ENCODE data around the gene TKT. TPM values are rescaled to one million over a fixed set of nuclear protein-coding genes. Genes with fewer than 3 reads are reported as not detected.
"Not testable (repeated sequence)": the region's sequence is repeated elsewhere in the genome, so short reads cannot be mapped to it uniquely, and the experiment has no call there.

The TKT gene, protein sequence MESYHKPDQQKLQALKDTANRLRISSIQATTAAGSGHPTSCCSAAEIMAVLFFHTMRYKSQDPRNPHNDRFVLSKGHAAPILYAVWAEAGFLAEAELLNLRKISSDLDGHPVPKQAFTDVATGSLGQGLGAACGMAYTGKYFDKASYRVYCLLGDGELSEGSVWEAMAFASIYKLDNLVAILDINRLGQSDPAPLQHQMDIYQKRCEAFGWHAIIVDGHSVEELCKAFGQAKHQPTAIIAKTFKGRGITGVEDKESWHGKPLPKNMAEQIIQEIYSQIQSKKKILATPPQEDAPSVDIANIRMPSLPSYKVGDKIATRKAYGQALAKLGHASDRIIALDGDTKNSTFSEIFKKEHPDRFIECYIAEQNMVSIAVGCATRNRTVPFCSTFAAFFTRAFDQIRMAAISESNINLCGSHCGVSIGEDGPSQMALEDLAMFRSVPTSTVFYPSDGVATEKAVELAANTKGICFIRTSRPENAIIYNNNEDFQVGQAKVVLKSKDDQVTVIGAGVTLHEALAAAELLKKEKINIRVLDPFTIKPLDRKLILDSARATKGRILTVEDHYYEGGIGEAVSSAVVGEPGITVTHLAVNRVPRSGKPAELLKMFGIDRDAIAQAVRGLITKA
- 88.8 TPM for polyA plus RNA-seq (ENCODE audit: insufficient read length)
- long read RNA-seq, donor 1, transcript TKT-208 (14 exons, 3,010 nt), result major isoform, 30 of 114 reads
- long read RNA-seq, donor 1, partial matches to known transcripts, result 76 of 114 reads
- long read RNA-seq, donor 1, other reads (novel, unspliced or antisense), result 0 of 114 reads
- long read RNA-seq, donor 2, transcript TKT-208 (14 exons, 3,010 nt), result major isoform, 26 of 63 reads
- long read RNA-seq, donor 2, partial matches to known transcripts, result 33 of 63 reads
- long read RNA-seq, donor 2, other reads (novel, unspliced or antisense), result 0 of 63 reads
- long read RNA-seq, donor 3, transcript TKT-208 (14 exons, 3,010 nt), result major isoform, 27 of 77 reads
- long read RNA-seq, donor 3, partial matches to known transcripts, result 44 of 77 reads
- long read RNA-seq, donor 3, other reads (novel, unspliced or antisense), result 0 of 77 reads
- long read RNA-seq, donor 4, partial matches to known transcripts, result 5 of 7 reads
- long read RNA-seq, donor 4, other reads (novel, unspliced or antisense), result 0 of 7 reads
- long read RNA-seq, donor 5, transcript TKT-208 (14 exons, 3,010 nt), result major isoform, 51 of 129 reads
- long read RNA-seq, donor 5, partial matches to known transcripts, result 70 of 129 reads
- long read RNA-seq, donor 5, other reads (novel, unspliced or antisense), result 0 of 129 reads
- long read RNA-seq, donor 6, transcript TKT-207 (8 exons, 1,972 nt), result minor isoform, 7 of 78 reads
- long read RNA-seq, donor 6, transcript TKT-208 (14 exons, 3,010 nt), result major isoform, 29 of 78 reads
- long read RNA-seq, donor 6, partial matches to known transcripts, result 32 of 78 reads
- long read RNA-seq, donor 6, other reads (novel, unspliced or antisense), result 0 of 78 reads
- long read RNA-seq, donor 7, transcript TKT-208 (14 exons, 3,010 nt), result major isoform, 38 of 91 reads
- long read RNA-seq, donor 7, partial matches to known transcripts, result 41 of 91 reads
- long read RNA-seq, donor 7, other reads (novel, unspliced or antisense), result 7 of 91 reads
- long read RNA-seq, donor 8, transcript TKT-208 (14 exons, 3,010 nt), result major isoform, 12 of 19 reads
- long read RNA-seq, donor 8, partial matches to known transcripts, result 6 of 19 reads
- long read RNA-seq, donor 8, other reads (novel, unspliced or antisense), result 0 of 19 reads

- DNase-seq, result peak; percentile 79
These were observed at the start of gene TKT for GRCh38 chr3:53255775-53256703. TSS of gene TKT (minus strand) at chr3:53256022. CDS start at chr3:53255942, 80 bp downstream.

DNA sequence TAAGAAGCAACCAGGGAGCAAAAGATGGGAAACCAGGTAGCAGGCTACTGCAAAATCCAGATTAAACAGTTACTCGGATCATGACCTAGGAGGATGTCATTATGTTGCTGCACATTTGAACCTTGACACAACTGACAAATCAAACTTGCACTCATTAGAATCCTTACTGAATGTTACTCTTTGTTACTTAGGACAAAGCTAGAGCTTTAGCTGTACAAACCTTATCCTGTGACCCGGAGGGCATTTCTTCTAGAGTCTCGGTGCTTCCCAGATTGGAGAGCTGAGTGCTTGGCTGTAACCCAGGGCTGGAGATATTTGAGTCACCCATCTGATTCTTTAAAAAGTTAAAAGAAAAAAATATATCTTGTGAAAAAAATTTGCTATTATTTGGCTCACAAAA, 48.1 kb upstream of the TKT start:
- no peak for DNase-seq

DNA sequence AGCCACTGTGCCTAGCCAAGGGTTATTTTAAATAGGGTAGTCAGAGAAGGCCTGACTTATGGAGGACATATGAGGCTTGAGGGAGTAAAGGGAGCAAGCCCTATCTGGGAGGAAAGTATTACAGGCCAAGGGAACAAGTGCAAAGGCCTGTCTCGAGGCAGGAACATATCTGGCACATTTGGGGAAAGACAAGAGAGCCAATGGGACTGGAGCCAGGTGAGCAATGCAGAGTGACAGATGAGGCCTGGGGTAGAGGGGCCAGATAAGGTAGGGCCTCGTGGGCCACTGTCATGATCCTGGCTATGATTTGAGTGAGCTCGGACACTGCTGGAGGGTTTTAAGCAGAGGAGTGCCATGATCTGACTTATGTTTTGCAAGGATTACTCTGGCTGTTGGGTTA, 47.7 kb upstream of the TKT start:
- DNase-seq, result no peak

GRCh38 chr3:53300826-53301225, 45.0 kb upstream of the TKT start:
- DNase-seq, result no peak

- DNase-seq, result peak; percentile 33
These were observed 43.8 kb upstream of the TKT start for GRCh38 chr3:53299611-53300023.

GRCh38 chr3:53295410-53295809, 39.6 kb upstream of the TKT start:
- DNase-seq, result no peak

- DNase-seq, result no peak
These were observed 38.0 kb upstream of the TKT start for GRCh38 chr3:53293867-53294266.

- DNase-seq, result no peak
These were observed 32.4 kb upstream of the TKT start for GRCh38 chr3:53288214-53288613.

DNA sequence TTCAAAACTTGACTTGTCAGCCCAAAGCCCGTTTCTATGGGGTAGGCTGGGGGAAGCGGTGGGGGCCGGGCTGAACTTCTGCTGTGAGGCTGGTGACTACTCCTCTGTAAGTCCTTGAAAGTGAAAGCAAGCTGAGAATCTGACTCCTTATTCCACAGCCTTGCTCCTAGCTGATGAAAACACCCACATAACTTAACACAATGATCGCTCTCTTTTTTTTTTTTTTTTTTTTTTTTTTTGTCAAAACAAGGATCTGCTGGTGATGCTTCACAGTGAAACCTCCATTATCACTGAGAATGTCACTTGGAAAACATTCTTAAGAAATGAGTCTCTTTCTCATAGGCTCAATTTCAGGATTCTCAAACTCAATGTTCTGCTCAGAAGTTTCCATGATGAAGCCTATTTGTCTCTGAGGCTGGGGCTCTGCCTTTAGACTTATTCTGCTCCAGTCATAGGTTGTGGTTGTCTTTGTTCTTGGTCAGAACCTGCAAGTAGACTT, 31.4 kb upstream of the TKT start:
- DNase-seq, result no peak

GRCh38 chr3:53286727-53287126, 30.9 kb upstream of the TKT start:
- no peak for DNase-seq

GRCh38 chr3:53282581-53282980, 26.8 kb upstream of the TKT start:
- DNase-seq, result no peak

GRCh38 chr3:53278667-53279066, 22.8 kb upstream of the TKT start:
- DNase-seq, result no peak

DNA sequence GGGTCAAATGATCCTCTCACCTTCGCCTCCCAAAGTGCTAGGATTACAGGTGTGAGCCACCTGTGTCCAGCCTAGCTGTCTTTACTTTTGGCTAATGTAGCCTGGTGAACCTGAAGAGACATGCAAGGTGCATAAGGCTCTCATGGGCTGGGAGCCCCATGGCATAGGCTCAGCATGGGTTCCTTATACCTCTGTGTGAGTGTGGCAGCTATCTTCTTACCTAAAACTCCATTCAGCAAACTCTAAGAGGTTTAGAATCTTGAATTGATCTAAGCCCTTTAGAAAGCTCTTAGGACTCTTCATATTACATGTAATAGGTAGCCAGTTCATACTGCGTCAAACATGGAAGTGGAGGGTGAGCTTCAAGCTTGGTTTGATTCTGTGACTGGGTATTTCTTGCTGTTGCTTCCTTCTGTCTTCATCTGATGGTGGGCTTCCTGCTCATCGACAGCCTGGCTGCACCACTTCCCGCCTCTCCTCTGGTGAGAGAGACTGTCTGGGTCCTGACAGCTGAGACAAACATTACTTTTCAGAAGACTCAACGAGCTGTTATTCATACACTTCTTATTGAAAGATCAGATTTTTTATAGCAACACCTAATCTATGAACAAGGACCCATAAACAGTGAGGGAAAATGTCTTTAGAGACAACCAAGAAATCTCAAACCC, 19.2 kb upstream of the TKT start:
- DNase-seq, result no peak

GRCh38 chr3:53273146-53273670, 17.4 kb upstream of the TKT start:
- no peak for DNase-seq

GRCh38 chr3:53269888-53270880, 14.4 kb upstream of the TKT start:
- DNase-seq, result peak; percentile 81

- DNase-seq, result not testable (repeated sequence)
These were observed 13.4 kb upstream of the TKT start for GRCh38 chr3:53269193-53269592.

GRCh38 chr3:53267766-53268165, 11.9 kb upstream of the TKT start:
- no peak for DNase-seq

GRCh38 chr3:53264718-53265117, 8.9 kb upstream of the TKT start:
- no peak for DNase-seq

Data from left kidney (tissue), 8 donors.